ENCODE results near the gene MCM6. TPM values are rescaled to one million over a fixed set of nuclear protein-coding genes. Genes with fewer than 3 reads are reported as not detected.
"Not testable (repeated sequence)": the region's sequence is repeated elsewhere in the genome, so short reads cannot be mapped to it uniquely, and the experiment has no call there.

MCM6 gene
- total RNA-seq, 4 donors from 2014 or later, result 4.2 to 6.3 (median 4.8) TPM

DNA sequence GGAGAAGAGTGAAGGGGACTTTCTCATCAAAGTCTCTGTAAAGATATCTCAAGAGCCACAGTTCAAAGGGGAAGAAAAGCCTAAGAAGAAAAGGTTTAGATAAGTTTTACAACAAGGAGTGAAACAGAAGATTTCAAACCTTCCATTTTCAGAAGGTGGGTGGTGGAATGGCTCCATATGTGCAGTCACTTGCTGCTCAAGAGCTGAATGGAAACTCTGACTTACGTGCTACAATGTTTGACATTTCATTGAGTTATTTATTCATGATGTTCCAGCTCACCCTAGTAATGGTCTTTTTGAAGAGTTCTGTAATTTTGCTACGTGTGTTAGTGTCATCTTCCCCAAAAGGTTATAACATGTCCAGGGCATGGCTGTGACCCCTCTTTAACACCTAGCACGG is 61.0 kb downstream of the MCM6 start:
- Histone ChIP-seq H3K4me1 (no peaks in the 10 kb centered on the region), H3K27ac (no peak overlapping the region), H3K4me3 (no peak overlapping the region), H3K36me3 (no peaks in the 10 kb centered on the region), H3K27me3 (no peaks in the 10 kb centered on the region), H3K9me3 (no peaks in the 10 kb centered on the region)
- TF ChIP-seq, protein P1, sequence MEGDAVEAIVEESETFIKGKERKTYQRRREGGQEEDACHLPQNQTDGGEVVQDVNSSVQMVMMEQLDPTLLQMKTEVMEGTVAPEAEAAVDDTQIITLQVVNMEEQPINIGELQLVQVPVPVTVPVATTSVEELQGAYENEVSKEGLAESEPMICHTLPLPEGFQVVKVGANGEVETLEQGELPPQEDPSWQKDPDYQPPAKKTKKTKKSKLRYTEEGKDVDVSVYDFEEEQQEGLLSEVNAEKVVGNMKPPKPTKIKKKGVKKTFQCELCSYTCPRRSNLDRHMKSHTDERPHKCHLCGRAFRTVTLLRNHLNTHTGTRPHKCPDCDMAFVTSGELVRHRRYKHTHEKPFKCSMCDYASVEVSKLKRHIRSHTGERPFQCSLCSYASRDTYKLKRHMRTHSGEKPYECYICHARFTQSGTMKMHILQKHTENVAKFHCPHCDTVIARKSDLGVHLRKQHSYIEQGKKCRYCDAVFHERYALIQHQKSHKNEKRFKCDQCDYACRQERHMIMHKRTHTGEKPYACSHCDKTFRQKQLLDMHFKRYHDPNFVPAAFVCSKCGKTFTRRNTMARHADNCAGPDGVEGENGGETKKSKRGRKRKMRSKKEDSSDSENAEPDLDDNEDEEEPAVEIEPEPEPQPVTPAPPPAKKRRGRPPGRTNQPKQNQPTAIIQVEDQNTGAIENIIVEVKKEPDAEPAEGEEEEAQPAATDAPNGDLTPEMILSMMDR (IDR thresholded peaks at IDR 0.05 in 4 of 5, conservative IDR thresholded peaks at IDR 0.05 in 1 of 5), result no peak
- no peak for TF ChIP-seq POLR2A (IDR thresholded peaks at IDR 0.05)
- DNase-seq, result no peak
- in situ Hi-C loops (cut with MboI; ENCODE audit: low sequenced_read_pairs in 4 of 4), result no loop called here
- ATAC-seq, result no peak
- intact Hi-C loops (cut with DNase I; ENCODE audit: low total_unique reads), result no loop called here

- Histone ChIP-seq H3K4me3 (no peak overlapping the region), H3K9me3 (no peaks in the 10 kb centered on the region), H3K4me1 (no peaks in the 10 kb centered on the region), H3K27ac (no peak overlapping the region), H3K36me3 (no peaks in the 10 kb centered on the region), H3K27me3 (no peaks in the 10 kb centered on the region)
- TF ChIP-seq POLR2A (IDR thresholded peaks at IDR 0.05), result no peak
- TF ChIP-seq, protein P1 (IDR thresholded peaks at IDR 0.05 in 4 of 5, conservative IDR thresholded peaks at IDR 0.05 in 1 of 5), result no peak
- DNase-seq (no peak), ATAC-seq (no peak)
- intact Hi-C loops (cut with DNase I; ENCODE audit: low total_unique reads) (no loop called here), in situ Hi-C loops (cut with MboI; ENCODE audit: low sequenced_read_pairs in 4 of 4) (no loop called here)
These were observed 63.2 kb downstream of the MCM6 start for GRCh38 chr2:135812907-135813511.

DNA sequence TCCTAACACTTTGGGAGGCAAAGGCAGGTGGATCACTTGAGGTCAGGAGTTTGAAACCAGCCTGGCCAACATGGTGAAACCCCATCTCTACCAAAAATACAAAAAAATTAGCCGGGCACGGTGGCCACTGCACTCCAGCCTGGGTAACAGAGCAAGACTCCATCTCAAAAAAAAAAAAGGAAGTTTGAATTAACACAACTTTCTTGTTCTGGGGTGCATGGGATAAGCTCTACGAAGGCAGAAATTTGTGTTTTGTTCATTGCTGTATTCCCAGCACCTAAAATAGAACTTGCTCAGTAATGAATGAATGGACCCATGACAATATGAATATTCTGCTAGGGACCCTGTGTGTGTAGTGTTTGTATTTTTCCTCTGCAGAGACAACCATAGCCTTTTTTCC is 68.4 kb downstream of the MCM6 start:
- in situ Hi-C loops (cut with MboI; ENCODE audit: low sequenced_read_pairs in 4 of 4), result not testable (repeated sequence)

GRCh38 chr2:135803278-135803677 is 73.0 kb downstream of the MCM6 start:
- TF ChIP-seq, protein P1 (IDR thresholded peaks at IDR 0.05 in 4 of 5, conservative IDR thresholded peaks at IDR 0.05 in 1 of 5), result no peak
- TF ChIP-seq POLR2A (IDR thresholded peaks at IDR 0.05), result no peak
- Histone ChIP-seq H3K27me3 (no peaks in the 10 kb centered on the region), H3K4me1 (no peaks in the 10 kb centered on the region), H3K4me3 (no peak overlapping the region), H3K27ac (no peak overlapping the region), H3K36me3 (no peaks in the 10 kb centered on the region), H3K9me3 (no peaks in the 10 kb centered on the region)
- in situ Hi-C loops (cut with MboI; ENCODE audit: low sequenced_read_pairs in 4 of 4) (no loop called here), intact Hi-C loops (cut with DNase I; ENCODE audit: low total_unique reads) (no loop called here)
- ATAC-seq (no peak), DNase-seq (no peak)

More for the DNA sequence above, 68.4 kb downstream of the MCM6 start:
- H3K27me3 ChIP-seq; H3K4me1 ChIP-seq; DNase-seq; intact Hi-C loops (cut with DNase I; ENCODE audit: low total_unique reads); H3K4me3 ChIP-seq; H3K27ac ChIP-seq; H3K36me3 ChIP-seq; ATAC-seq; H3K9me3 ChIP-seq: not testable (repeated sequence)

DNA sequence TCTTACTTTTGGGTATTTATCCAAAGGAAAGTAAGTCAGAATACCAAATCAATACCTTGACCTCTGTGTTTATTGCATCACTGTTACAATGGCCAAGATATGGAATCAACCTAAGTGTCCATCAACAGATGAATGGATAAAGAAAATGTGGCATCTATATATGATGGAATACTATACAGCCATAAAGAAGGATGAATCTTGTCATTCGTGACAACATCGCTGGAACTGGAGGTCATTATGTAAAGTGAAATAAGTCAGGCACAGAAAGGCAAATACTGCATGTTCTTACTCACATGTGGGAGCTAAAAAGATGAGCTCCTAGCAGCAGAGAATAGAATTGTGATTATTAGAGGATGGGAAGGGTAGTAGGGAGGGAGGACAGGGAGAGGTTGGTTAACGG is 73.9 kb downstream of the MCM6 start:
- Histone ChIP-seq H3K27me3 (no peaks in the 10 kb centered on the region), H3K27ac (no peak overlapping the region), H3K9me3 (no peaks in the 10 kb centered on the region), H3K4me3 (no peak overlapping the region), H3K4me1 (no peaks in the 10 kb centered on the region), H3K36me3 (no peaks in the 10 kb centered on the region)
- intact Hi-C loops (cut with DNase I; ENCODE audit: low total_unique reads) (no loop called here), in situ Hi-C loops (cut with MboI; ENCODE audit: low sequenced_read_pairs in 4 of 4) (no loop called here)
- DNase-seq (no peak), ATAC-seq (no peak)
- TF ChIP-seq, protein P1 (IDR thresholded peaks at IDR 0.05 in 4 of 5, conservative IDR thresholded peaks at IDR 0.05 in 1 of 5), result no peak
- TF ChIP-seq POLR2A (IDR thresholded peaks at IDR 0.05), result no peak

All from gastrocnemius medialis (tissue), 4 donors.